ENCODE measurements around the gene NR3C1. TPM values are rescaled to one million over a fixed set of nuclear protein-coding genes. Genes with fewer than 3 reads are reported as not detected.

The NR3C1 gene
- total and polyA plus RNA-seq, 2 of the 13 experiments (the other 11 are each of a cell fraction or from before 2014, with no cell fraction given) = 10.0 to 24.3 TPM

GRCh38 chr5:143279698-143280097 lies 123.8 kb downstream of the NR3C1 start (continued):
- TF ChIP-seq HMGXB4 (CRISPR knock-in tag; IDR thresholded peaks at IDR 0.05; ENCODE audit: borderline replicate concordance in 1 of 2, low read depth in 1 of 2) (no peak), FOXK1 (CRISPR knock-in tag; IDR thresholded peaks at IDR 0.05; ENCODE audit: borderline replicate concordance, low read depth) (peak; percentile 36; the same call in 1 of the 2 replicates), FOXJ3 (CRISPR knock-in tag; IDR thresholded peaks at IDR 0.05; ENCODE audit: borderline replicate concordance) (peak; percentile 39; the same call in 1 of the 2 replicates), PHF21A (CRISPR knock-in tag; IDR thresholded peaks at IDR 0.05) (no peak), ATF4 (CRISPR knock-in tag; IDR thresholded peaks at IDR 0.05) (peak in 1 of 2 experiments; percentile 78; a peak in 2 of 4 replicates), ZFP36L1 (CRISPR knock-in tag; IDR thresholded peaks at IDR 0.05) (no peak), SSRP1 (CRISPR knock-in tag; IDR thresholded peaks at IDR 0.05) (no peak), EEA1 (CRISPR knock-in tag; IDR thresholded peaks at IDR 0.05; ENCODE audit: borderline replicate concordance) (no peak), HNF4A (CRISPR knock-in tag; IDR thresholded peaks at IDR 0.05) (no peak), DBP (CRISPR knock-in tag; IDR thresholded peaks at IDR 0.05; ENCODE audit: not compliant biosample characterization) (no peak), E2F2 (CRISPR knock-in tag; IDR thresholded peaks at IDR 0.05; ENCODE audit: borderline replicate concordance) (no peak), THYN1 (CRISPR knock-in tag; IDR thresholded peaks at IDR 0.05; ENCODE audit: borderline replicate concordance, low read depth) (no peak), MYC (CRISPR knock-in tag; IDR thresholded peaks at IDR 0.05; ENCODE audit: borderline replicate concordance) (no peak), MLLT10 (CRISPR knock-in tag; IDR thresholded peaks at IDR 0.05) (no peak), TCF7 (IDR thresholded peaks at IDR 0.05; ENCODE audit: low read depth) (0 out of 2 replicates have a peak, but pooled peaks have one; percentile 26), SAP130 (CRISPR knock-in tag; IDR thresholded peaks at IDR 0.05; ENCODE audit: low read depth) (peak; percentile 62), FOXP4 (CRISPR knock-in tag; IDR thresholded peaks at IDR 0.05) (peak; percentile 92), REPIN1 (CRISPR knock-in tag; IDR thresholded peaks at IDR 0.05; ENCODE audit: borderline replicate concordance, low read depth) (0 out of 2 replicates have a peak, but pooled peaks have one; percentile 26), EP300 (IDR thresholded peaks at IDR 0.05; ENCODE audit: low read depth in 2 of 2, low read length in 2 of 2) (peak in 1 of 2 experiments; percentile 55; a peak in 2 of 4 replicates), EP300 (CRISPR knock-in tag; IDR thresholded peaks at IDR 0.05; ENCODE audit: borderline replicate concordance) (peak; percentile 55; the same call in 1 of the 2 replicates), ZNF446 (CRISPR knock-in tag; IDR thresholded peaks at IDR 0.05) (no peak), ZKSCAN5 (CRISPR knock-in tag; IDR thresholded peaks at IDR 0.05) (no peak), SALL2 (CRISPR knock-in tag; IDR thresholded peaks at IDR 0.05) (no peak), ZBTB1 (CRISPR knock-in tag; IDR thresholded peaks at IDR 0.05; ENCODE audit: borderline replicate concordance) (no peak)

All from HepG2 (cell line).